Right atrium auricular region (tissue), 2 donors: ENCODE measurements around the gene DOCK9. TPM values are rescaled to one million over a fixed set of nuclear protein-coding genes. Genes with fewer than 3 reads are reported as not detected.

Experiments
- DNase-seq: peaks from one replicate; pipeline ENCODE4 v3.0.0-alpha.2; 2019; ENCODE audit warnings: low spot score
- H3K27ac ChIP-seq, 2 donors: fragments of 200-600 bp; sonication (generic); 1 replicate in 1 of 2; 2 replicates in 1 of 2; pipeline ENCODE4 v1.5.1; 2016 to 2019
- H3K27me3 ChIP-seq, 2 donors: fragments of 200-600 bp; sonication (generic); one replicate each; pipeline versions ENCODE4 v1.5.1 to v1.6.0; 2017 to 2019
- H3K36me3 ChIP-seq: fragments of 200-600 bp; sonication (generic); one replicate; pipeline ENCODE4 v1.5.1; 2016
- H3K4me1 ChIP-seq, 2 donors: fragments of 200-600 bp; sonication (generic); one replicate each; pipeline versions ENCODE4 v1.5.1 to v1.6.0; 2017 to 2019
- H3K4me3 ChIP-seq, 2 donors: fragments of 200-600 bp; sonication (generic); 1 replicate in 1 of 2; 2 replicates in 1 of 2; pipeline ENCODE4 v1.5.1; 2017 to 2019; ENCODE audit warnings: mild to moderate bottlenecking in 1 of 2, moderate library complexity in 1 of 2
- H3K9me3 ChIP-seq, 2 donors: fragments of 200-600 bp; sonication (generic); one replicate each; pipeline ENCODE4 v1.5.1; 2019
- total RNA-seq, 2 donors: library from RNA; depleted of rRNA; stranded (reverse); fragments of >200 nt; gene quantifications; one replicate each; pipeline ENCODE4 v1.1.0, GENCODE V29; 2016
- TF ChIP-seq, protein P1 (sequence below), 2 donors: fragments of 200-600 bp; sonication (generic); IDR thresholded peaks; one replicate each; pipeline ENCODE4 v1.5.1; 2019; ENCODE audit warnings: antibody characterized with exemption in 2 of 2

Gene DOCK9
- total RNA-seq, 2 donors from 2014 or later = 79.6 to 80.5 TPM

DNA sequence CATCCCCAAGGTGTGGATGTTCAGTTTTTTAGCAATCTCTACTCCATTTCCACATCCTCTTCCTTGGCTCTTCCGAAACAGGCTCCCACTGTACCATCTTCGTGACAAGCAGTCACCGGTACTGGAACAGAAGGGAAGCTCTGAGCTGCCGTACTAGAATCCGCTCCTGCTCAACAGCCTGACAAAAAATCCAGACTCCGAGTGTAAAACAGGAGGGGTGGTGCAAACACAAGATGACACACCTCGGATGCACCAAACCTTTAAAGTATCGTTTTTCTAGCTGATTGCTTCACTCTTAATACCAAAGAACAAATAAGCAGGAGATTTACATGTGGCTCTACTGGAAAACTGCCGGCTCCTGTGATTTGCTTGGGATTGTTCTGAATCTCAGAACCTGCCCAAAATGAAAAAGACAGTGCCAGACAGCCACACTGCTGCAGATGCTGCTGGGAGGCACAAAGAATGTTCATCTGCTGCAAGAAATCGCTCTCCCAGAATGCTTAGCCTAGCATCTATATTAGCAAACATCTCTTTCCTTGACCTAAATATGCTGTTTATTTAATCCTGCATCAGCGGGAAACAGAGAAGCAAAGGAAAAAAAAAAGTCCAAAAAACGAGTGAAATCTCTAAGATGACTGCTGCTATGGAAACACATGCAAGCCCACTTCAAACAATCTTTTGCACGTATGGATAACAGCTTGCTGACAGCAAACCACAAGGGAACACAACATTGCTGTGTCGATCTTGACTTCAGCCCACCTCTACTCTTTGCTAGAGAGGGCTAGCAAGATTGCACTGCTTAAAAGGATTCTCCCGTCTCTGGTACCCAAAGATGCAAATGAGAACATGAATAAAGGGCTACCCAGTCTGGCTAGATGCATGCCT is 38.0 kb upstream of the DOCK9 start:
- H3K9me3 ChIP-seq = no peaks in the 10 kb centered on the region
- TF ChIP-seq, protein P1, sequence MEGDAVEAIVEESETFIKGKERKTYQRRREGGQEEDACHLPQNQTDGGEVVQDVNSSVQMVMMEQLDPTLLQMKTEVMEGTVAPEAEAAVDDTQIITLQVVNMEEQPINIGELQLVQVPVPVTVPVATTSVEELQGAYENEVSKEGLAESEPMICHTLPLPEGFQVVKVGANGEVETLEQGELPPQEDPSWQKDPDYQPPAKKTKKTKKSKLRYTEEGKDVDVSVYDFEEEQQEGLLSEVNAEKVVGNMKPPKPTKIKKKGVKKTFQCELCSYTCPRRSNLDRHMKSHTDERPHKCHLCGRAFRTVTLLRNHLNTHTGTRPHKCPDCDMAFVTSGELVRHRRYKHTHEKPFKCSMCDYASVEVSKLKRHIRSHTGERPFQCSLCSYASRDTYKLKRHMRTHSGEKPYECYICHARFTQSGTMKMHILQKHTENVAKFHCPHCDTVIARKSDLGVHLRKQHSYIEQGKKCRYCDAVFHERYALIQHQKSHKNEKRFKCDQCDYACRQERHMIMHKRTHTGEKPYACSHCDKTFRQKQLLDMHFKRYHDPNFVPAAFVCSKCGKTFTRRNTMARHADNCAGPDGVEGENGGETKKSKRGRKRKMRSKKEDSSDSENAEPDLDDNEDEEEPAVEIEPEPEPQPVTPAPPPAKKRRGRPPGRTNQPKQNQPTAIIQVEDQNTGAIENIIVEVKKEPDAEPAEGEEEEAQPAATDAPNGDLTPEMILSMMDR (IDR thresholded peaks at IDR 0.05) = no peak
- H3K36me3 ChIP-seq = no peaks in the 10 kb centered on the region
- H3K4me3 ChIP-seq = no peak overlapping the region
- H3K27ac ChIP-seq = no peak overlapping the region
- H3K4me1 ChIP-seq = peaks cover 0 to 14% of the 10 kb centered on the region in 2 donors
- no peak for DNase-seq
- no peaks in the 10 kb centered on the region for H3K27me3 ChIP-seq

DNA sequence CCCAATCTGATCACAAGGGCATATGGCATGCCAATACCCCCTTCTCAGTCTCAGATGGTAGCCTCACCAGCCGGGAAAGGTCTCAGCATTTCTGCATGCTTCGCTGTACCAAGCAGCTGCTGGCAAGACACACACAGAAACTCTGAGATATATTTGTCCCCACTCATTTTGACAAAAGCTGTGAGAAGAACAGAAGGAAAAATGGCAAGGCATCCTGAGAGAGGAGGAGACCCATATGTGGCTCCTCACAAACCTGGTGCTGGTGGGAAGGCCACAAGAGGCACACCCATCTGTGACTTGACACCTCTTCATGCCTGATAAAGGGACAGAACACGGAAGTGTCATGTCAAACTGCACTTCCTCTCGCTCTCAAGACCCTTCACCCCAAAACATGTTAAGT is 36.7 kb upstream of the DOCK9 start:
- TF ChIP-seq, protein P1 (IDR thresholded peaks at IDR 0.05) = no peak
- Histone ChIP-seq H3K4me1 (peaks cover 0 to 14% of the 10 kb centered on the region in 2 donors), H3K4me3 (no peak overlapping the region), H3K27me3 (no peaks in the 10 kb centered on the region), H3K9me3 (no peaks in the 10 kb centered on the region), H3K27ac (no peak overlapping the region), H3K36me3 (no peaks in the 10 kb centered on the region)
- DNase-seq = no peak

DNA sequence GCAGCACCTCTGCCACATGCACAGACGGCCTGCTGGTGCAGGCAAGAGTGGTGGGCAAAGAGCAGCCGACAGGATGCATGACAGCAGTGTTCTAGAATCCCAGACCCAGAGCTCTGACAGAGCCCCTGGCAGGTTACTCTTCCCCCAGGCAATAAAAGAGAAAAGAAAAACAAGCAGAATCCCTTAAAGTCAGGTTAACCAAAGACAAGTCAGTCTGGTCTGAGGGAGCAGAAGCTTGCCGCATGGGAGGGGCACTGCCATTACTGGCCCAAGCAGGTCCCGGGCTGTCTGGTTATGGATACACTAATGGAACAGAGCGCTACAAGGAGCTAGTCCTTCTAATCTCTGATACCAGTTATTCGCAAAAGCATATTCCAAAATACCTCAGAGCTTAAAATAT is 36.1 kb upstream of the DOCK9 start:
- Histone ChIP-seq H3K27ac (no peak overlapping the region), H3K27me3 (no peaks in the 10 kb centered on the region), H3K4me1 (peaks cover 0 to 14% of the 10 kb centered on the region in 2 donors), H3K9me3 (no peaks in the 10 kb centered on the region), H3K36me3 (no peaks in the 10 kb centered on the region), H3K4me3 (no peak overlapping the region)
- TF ChIP-seq, protein P1 (IDR thresholded peaks at IDR 0.05) = no peak
- DNase-seq = no peak

DNA sequence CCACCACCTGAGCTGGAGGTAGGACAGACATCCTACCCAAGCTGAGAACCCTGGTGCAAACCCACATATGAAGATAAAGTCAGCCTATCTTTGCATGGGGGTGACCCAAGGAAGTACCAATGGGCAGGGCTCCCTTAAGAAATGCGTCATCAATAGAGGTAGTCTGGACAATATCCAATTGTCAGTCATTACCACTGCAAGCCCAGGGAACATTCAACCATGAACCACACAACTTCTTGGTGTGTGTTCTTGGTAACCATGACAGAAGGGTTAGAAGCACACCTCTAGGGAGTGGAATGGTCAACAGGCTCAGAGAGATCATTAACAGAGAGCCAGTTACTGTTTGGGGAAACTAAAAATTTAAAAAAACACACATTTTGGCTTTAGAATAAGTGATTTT is 34.7 kb upstream of the DOCK9 start:
- DNase-seq = no peak
- H3K9me3 ChIP-seq = no peaks in the 10 kb centered on the region
- peaks cover 0 to 14% of the 10 kb centered on the region in 2 donors for H3K4me1 ChIP-seq
- no peaks in the 10 kb centered on the region for H3K27me3 ChIP-seq
- TF ChIP-seq, protein P1 (IDR thresholded peaks at IDR 0.05) = no peak
- no peaks in the 10 kb centered on the region for H3K36me3 ChIP-seq
- no peak overlapping the region for H3K27ac ChIP-seq
- no peak overlapping the region for H3K4me3 ChIP-seq

DNA sequence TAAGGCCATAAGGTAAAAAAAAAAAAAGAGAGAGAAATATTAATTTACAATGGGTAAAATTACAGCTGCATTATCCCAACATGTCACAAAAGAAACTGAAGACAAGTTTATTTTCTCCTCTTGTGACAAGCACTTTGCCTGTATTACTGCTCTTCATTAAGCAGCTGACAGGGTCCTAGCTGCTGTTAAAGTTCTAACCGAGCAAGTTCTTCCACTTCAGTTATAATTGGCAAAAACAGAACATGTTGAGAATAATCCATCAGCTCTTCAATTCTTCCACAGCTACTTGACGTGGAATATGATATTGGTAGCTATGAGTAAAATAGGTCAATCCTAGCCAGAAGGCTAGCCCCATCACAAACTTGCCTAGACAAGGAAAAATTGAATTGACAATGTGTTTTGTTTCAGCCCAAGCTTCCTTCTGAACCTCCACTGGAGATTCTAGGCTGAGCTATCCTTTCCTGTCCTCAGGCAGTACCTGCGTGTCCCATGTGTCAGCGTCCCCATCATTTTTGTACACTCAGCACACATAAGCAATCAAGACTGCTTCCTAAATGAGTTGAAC is 32.2 kb upstream of the DOCK9 start:
- TF ChIP-seq, protein P1 (IDR thresholded peaks at IDR 0.05) = no peak
- no peaks in the 10 kb centered on the region for H3K9me3 ChIP-seq
- H3K4me1 ChIP-seq = peaks cover 0 to 12% of the 10 kb centered on the region in 2 donors
- H3K4me3 ChIP-seq = no peak overlapping the region
- H3K27ac ChIP-seq = no peak overlapping the region
- H3K36me3 ChIP-seq = no peaks in the 10 kb centered on the region
- DNase-seq = no peak
- no peaks in the 10 kb centered on the region for H3K27me3 ChIP-seq
